CD14-positive monocyte (primary cell): ENCODE measurements around the gene LHPP. TPM values are rescaled to one million over a fixed set of nuclear protein-coding genes. Genes with fewer than 3 reads are reported as not detected.

ENCODE experiments used
- DNase-seq, 3 donors: peaks; one replicate each; pipeline ENCODE4 v3.0.0-alpha.2; 2011 to 2022
- H2AFZ ChIP-seq: 2 replicates; pipeline ENCODE4 v1.6.0; 2012; ENCODE audit warnings: mild to moderate bottlenecking, low read depth, low read length, inconsistent platforms; ENCODE audit not compliant: insufficient read depth, poor library complexity, severe bottlenecking
- H3K27ac ChIP-seq, 2 donors: 1 replicate in 1 of 2; 2 replicates in 1 of 2; pipeline ENCODE4 v1.5.1; 2012 to 2013; ENCODE audit warnings: low read length in 2 of 2, control low read depth in 1 of 2, inconsistent platforms in 1 of 2, low read depth in 1 of 2, mild to moderate bottlenecking in 1 of 2
- H3K27me3 ChIP-seq, 2 donors: one replicate each; pipeline versions ENCODE4 v1.6.0 to v1.6.1; 2011 to 2013; ENCODE audit warnings: low read length in 2 of 2; ENCODE audit not compliant: control insufficient read depth in 2 of 2, insufficient read depth in 2 of 2
- H3K36me3 ChIP-seq, 2 donors: replicated peaks in 1 of 2; 1 replicate in 1 of 2; 2 replicates in 1 of 2; pipeline versions ENCODE4 v1.5.1 to v1.6.1; 2012 to 2013; ENCODE audit warnings: low read length in 2 of 2, control low read depth in 1 of 2, inconsistent platforms in 1 of 2, mild to moderate bottlenecking in 1 of 2; ENCODE audit not compliant: insufficient read depth in 2 of 2, control insufficient read depth in 1 of 2
- H3K4me1 ChIP-seq, 2 donors: 1 replicate in 1 of 2; 2 replicates in 1 of 2; pipeline versions ENCODE4 v1.5.1 to v1.6.1; 2012 to 2013; ENCODE audit warnings: low read length in 2 of 2, control low read depth in 1 of 2, inconsistent platforms in 1 of 2, mild to moderate bottlenecking in 1 of 2, moderate library complexity in 1 of 2; ENCODE audit not compliant: insufficient read depth in 2 of 2, control insufficient read depth in 1 of 2
- H3K4me2 ChIP-seq: replicated peaks from 2 replicates; pipeline ENCODE3; 2012; ENCODE audit warnings: low read length, moderate library complexity, mild to moderate bottlenecking; ENCODE audit not compliant: poor library complexity, severe bottlenecking; ENCODE audit errors: extremely low read depth
- H3K4me3 ChIP-seq, 3 experiments: fragments of 200-600 bp in 1 of 3; sonication (generic) in 1 of 3; replicated peaks in 1 of 3; 1 replicate in 2 of 3; 2 replicates in 1 of 3; pipeline ENCODE4 v1.5.1; 2011 to 2013; ENCODE audit warnings: low read length in 3 of 3, mild to moderate bottlenecking in 3 of 3, control low read depth in 2 of 3, low read depth in 2 of 3, inconsistent platforms in 1 of 3, moderate library complexity in 1 of 3
- H3K79me2 ChIP-seq: 2 replicates; pipeline ENCODE4 v1.6.0; 2012; ENCODE audit warnings: mild to moderate bottlenecking, control low read depth, inconsistent platforms, low read length, moderate library complexity; ENCODE audit not compliant: insufficient read depth
- H3K9ac ChIP-seq: 2 replicates; pipeline ENCODE4 v1.6.0; 2017; ENCODE audit warnings: low read length, mild to moderate bottlenecking; ENCODE audit not compliant: insufficient read depth, poor library complexity, severe bottlenecking
- H3K9me3 ChIP-seq, 2 donors: replicated peaks in 1 of 2; 1 replicate in 1 of 2; 2 replicates in 1 of 2; pipeline versions ENCODE4 v1.5.1 to v1.6.1; 2012 to 2013; ENCODE audit warnings: low read length in 2 of 2, control low read depth in 1 of 2; ENCODE audit not compliant: control insufficient read depth in 1 of 2, insufficient read depth in 1 of 2
- H4K20me1 ChIP-seq: 2 replicates; pipeline ENCODE4 v1.6.0; 2012; ENCODE audit warnings: mild to moderate bottlenecking, low read length, control low read depth, moderate library complexity; ENCODE audit not compliant: insufficient read depth
- H3K27ac Mint-ChIP-seq, 7 donors: one replicate each; pipeline ENCODE4 v1.8.0; 2020; ENCODE audit warnings: mild to moderate bottlenecking in 7 of 7, mixed read lengths in 7 of 7, moderate library complexity in 6 of 7, inconsistent platforms in 2 of 7
- H3K27me3 Mint-ChIP-seq, 3 donors: one replicate each; pipeline ENCODE4 v1.8.0; 2021 to 2022; ENCODE audit warnings: low read depth in 3 of 3, mild to moderate bottlenecking in 3 of 3, mixed read lengths in 3 of 3, moderate library complexity in 3 of 3, inconsistent platforms in 1 of 3
- H3K36me3 Mint-ChIP-seq, 2 donors: one replicate each; pipeline ENCODE4 v1.8.0; 2020; ENCODE audit warnings: mixed read lengths in 2 of 2, inconsistent platforms in 1 of 2, mild to moderate bottlenecking in 1 of 2
- H3K4me1 Mint-ChIP-seq: one replicate; pipeline ENCODE4 v1.8.0; 2020; ENCODE audit warnings: mild to moderate bottlenecking, mixed read lengths
- H3K4me3 Mint-ChIP-seq, 2 donors: one replicate each; pipeline ENCODE4 v1.8.0; 2020; ENCODE audit warnings: mild to moderate bottlenecking in 2 of 2, mixed read lengths in 2 of 2, moderate library complexity in 1 of 2
- H3K9me3 Mint-ChIP-seq, 7 donors: one replicate each; pipeline ENCODE4 v1.8.0; 2020 to 2022; ENCODE audit warnings: mixed read lengths in 7 of 7, mild to moderate bottlenecking in 6 of 7, moderate library complexity in 6 of 7, inconsistent platforms in 2 of 7
- WGBS: methylation state at CpG from one replicate; pipeline ENCODE4 v1.1.5; 2013; ENCODE audit warnings: missing lambda C conversion rate; ENCODE audit not compliant: insufficient coverage; 5-methylcytosine and 5-hydroxymethylcytosine counted together
- intact Hi-C, 2 donors: fragments of 100-400 bp; cut with micrococcal nuclease; formaldehyde crosslinking; loops; one replicate each; pipeline versions ENCODE4 v1.15.0 to v1.15.1; 2023
- polyA plus RNA-seq, 3 donors: library from polyadenylated mRNA; depleted of rRNA in 1 of 3; unstranded in 2 of 3; stranded (reverse) in 1 of 3; fragments of 300-500 nt in 2 of 3; fragments of >200 nt in 1 of 3; fragmentation: Illumina TruSeq in 2 of 3; gene quantifications; 1 replicate in 2 of 3; 2 replicates in 1 of 3; pipeline ENCODE4 v1.2.3, GENCODE V29; 2012 to 2021
- TF ChIP-seq, protein P1 (sequence below): fragments of 200-600 bp; IDR thresholded peaks from one replicate; pipeline ENCODE4 v1.8.0; 2022; ENCODE audit warnings: antibody characterized with exemption, mild to moderate bottlenecking

LHPP gene
- polyA plus RNA-seq, 3 donors = 15.2 to 20.6 (median 19.5) TPM

DNA sequence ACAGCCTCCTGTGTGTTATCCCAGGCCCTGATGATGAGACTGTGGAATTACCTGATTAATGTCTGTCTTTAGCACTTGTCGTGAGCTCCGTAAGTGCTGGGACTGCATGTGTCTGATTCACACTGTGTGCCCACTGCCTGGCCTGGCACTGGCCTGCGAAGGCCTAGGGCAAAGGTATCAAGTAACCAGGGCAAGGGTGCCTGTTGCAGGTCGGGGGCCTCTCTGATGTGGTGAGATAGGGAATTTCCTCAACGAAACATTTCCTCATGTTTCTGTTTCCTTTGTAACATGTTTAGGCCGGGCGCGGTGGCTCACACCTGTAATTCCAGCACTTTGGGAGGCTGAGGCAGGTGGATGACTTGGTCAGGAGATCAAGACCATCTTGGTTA is 50.4 kb downstream of the LHPP start:
- Histone ChIP-seq H3K27ac (no peak overlapping the region), H2AFZ (no peak overlapping the region), H4K20me1 (no peaks in the 10 kb centered on the region), H3K4me2 (no peak overlapping the region), H3K9me3 (no peaks in the 10 kb centered on the region), H3K4me3 (no peak overlapping the region), H3K9ac (no peak overlapping the region), H3K36me3 (no peaks in the 10 kb centered on the region), H3K4me1 (no peaks in the 10 kb centered on the region), H3K27me3 (no peaks in the 10 kb centered on the region), H3K79me2 (no peaks in the 10 kb centered on the region)
- Mint-ChIP-seq H3K4me3 (no peak overlapping the region), H3K27me3 (peaks cover 1 to 2% (median 1%) of the 10 kb centered on the region in 3 donors), H3K27ac (no peak overlapping the region), H3K9me3 (no peaks in the 10 kb centered on the region), H3K4me1 (no peaks in the 10 kb centered on the region), H3K36me3 (peaks cover 6 to 14% of the 10 kb centered on the region in 2 donors)
- no peak for DNase-seq
- intact Hi-C loops = no loop called here
- 97% methylated on average over 3 of the region's 8 CpGs for WGBS
- TF ChIP-seq, protein P1, sequence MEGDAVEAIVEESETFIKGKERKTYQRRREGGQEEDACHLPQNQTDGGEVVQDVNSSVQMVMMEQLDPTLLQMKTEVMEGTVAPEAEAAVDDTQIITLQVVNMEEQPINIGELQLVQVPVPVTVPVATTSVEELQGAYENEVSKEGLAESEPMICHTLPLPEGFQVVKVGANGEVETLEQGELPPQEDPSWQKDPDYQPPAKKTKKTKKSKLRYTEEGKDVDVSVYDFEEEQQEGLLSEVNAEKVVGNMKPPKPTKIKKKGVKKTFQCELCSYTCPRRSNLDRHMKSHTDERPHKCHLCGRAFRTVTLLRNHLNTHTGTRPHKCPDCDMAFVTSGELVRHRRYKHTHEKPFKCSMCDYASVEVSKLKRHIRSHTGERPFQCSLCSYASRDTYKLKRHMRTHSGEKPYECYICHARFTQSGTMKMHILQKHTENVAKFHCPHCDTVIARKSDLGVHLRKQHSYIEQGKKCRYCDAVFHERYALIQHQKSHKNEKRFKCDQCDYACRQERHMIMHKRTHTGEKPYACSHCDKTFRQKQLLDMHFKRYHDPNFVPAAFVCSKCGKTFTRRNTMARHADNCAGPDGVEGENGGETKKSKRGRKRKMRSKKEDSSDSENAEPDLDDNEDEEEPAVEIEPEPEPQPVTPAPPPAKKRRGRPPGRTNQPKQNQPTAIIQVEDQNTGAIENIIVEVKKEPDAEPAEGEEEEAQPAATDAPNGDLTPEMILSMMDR = no peak

DNA sequence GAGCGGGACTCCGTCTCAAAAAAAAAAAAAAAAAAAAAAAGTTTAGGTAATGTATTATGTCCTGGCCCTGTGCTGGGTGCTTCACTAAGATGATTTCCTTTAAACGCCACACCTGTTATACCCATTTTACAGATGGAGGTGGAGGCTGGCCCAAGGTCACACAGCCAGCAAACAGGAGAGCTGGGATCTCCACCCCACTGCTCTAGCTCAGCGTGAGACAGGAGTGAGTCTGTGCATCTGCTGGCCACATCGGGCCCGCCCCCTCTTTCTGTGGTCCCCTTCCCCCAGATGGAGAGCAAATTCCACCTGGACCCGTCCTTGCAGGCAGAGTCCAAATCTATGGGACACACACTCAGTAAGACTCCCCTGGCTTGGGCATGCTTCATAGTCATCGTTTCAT is 51.0 kb downstream of the LHPP start:
- no peak overlapping the region for H2AFZ ChIP-seq
- no peak overlapping the region for H3K4me3 ChIP-seq
- Mint-ChIP-seq H3K4me3 (no peak overlapping the region), H3K27ac (no peak overlapping the region), H3K4me1 (no peaks in the 10 kb centered on the region), H3K27me3 (peaks cover 1 to 2% (median 1%) of the 10 kb centered on the region in 3 donors), H3K36me3 (peaks cover 9 to 14% of the 10 kb centered on the region in 2 donors), H3K9me3 (no peaks in the 10 kb centered on the region)
- no peaks in the 10 kb centered on the region for H3K4me1 ChIP-seq
- no peak for DNase-seq
- H3K79me2 ChIP-seq = no peaks in the 10 kb centered on the region
- no peaks in the 10 kb centered on the region for H3K36me3 ChIP-seq
- intact Hi-C loops = no loop called here
- H3K27ac ChIP-seq = no peak overlapping the region
- H4K20me1 ChIP-seq = no peaks in the 10 kb centered on the region
- H3K4me2 ChIP-seq = no peak overlapping the region
- WGBS = 100% methylated on average over 3 of the region's 8 CpGs
- no peak overlapping the region for H3K9ac ChIP-seq
- TF ChIP-seq, protein P1 = no peak
- no peaks in the 10 kb centered on the region for H3K27me3 ChIP-seq
- no peaks in the 10 kb centered on the region for H3K9me3 ChIP-seq
